Vagina (tissue), 2 donors: ENCODE results near the gene C11orf65.

Experiments used
- CTCF ChIP-seq, 3 experiments: fragments of 450-650 bp in 2 of 3; fragments of 200-600 bp in 1 of 3; sonication (generic) in 1 of 3; IDR thresholded peaks; one replicate each; pipeline ENCODE4 v1.5.1; 2017 to 2019; ENCODE audit warnings: antibody characterized with exemption in 3 of 3, mild to moderate bottlenecking in 2 of 3, moderate library complexity in 2 of 3
- POLR2A ChIP-seq, 2 donors: fragments of 450-650 bp; IDR thresholded peaks; one replicate each; pipeline ENCODE4 v1.6.1; 2017; ENCODE audit warnings: antibody characterized with exemption in 2 of 2, mild to moderate bottlenecking in 2 of 2, moderate library complexity in 2 of 2
- POLR2AphosphoS5 ChIP-seq, 2 donors: sonication (generic); formaldehyde crosslinking; IDR thresholded peaks; one replicate each; pipeline ENCODE4 v1.9.0; 2017; ENCODE audit warnings: antibody characterized with exemption in 2 of 2, mild to moderate bottlenecking in 2 of 2, low read depth in 1 of 2; ENCODE audit not compliant: insufficient read depth in 1 of 2

GRCh38 chr11:108333403-108333899, 133.9 kb downstream of the C11orf65 start:
- no peak for TF ChIP-seq CTCF (IDR thresholded peaks at IDR 0.05)
- TF ChIP-seq POLR2A (IDR thresholded peaks at IDR 0.05): no peak
- no peak for TF ChIP-seq POLR2AphosphoS5 (IDR thresholded peaks at IDR 0.05; ENCODE audit: insufficient read depth in 1 of 2, low read depth in 1 of 2)
